IPS-20b (cell line): ENCODE data around the gene TRAPPC6A.

ENCODE experiments used
- H3K27ac ChIP-seq: one replicate; pipeline ENCODE4 v1.5.1; 2013; ENCODE audit warnings: low read length
- H3K27me3 ChIP-seq: 2 replicates; pipeline ENCODE4 v1.6.1; 2013; ENCODE audit warnings: mild to moderate bottlenecking, low read length, inconsistent platforms; ENCODE audit not compliant: insufficient read depth
- H3K36me3 ChIP-seq: 2 replicates; pipeline ENCODE4 v1.6.1; 2013; ENCODE audit warnings: low read depth, mild to moderate bottlenecking, inconsistent platforms, low read length, moderate library complexity; ENCODE audit not compliant: insufficient read depth
- H3K4me1 ChIP-seq: 2 replicates; pipeline ENCODE4 v1.6.1; 2013; ENCODE audit warnings: mild to moderate bottlenecking, control low read depth, inconsistent platforms, low read length, moderate library complexity; ENCODE audit not compliant: insufficient read depth
- H3K4me3 ChIP-seq: 2 replicates; pipeline ENCODE4 v1.5.1; 2013; ENCODE audit warnings: mild to moderate bottlenecking, low read length, inconsistent platforms
- H3K9ac ChIP-seq: 2 replicates; pipeline ENCODE4 v1.6.1; 2013; ENCODE audit warnings: low read depth, mild to moderate bottlenecking, inconsistent platforms, low read length, moderate library complexity
- H3K9me3 ChIP-seq: 2 replicates; pipeline ENCODE4 v1.6.1; 2013; ENCODE audit warnings: mild to moderate bottlenecking, low read depth, low read length, inconsistent platforms; ENCODE audit not compliant: insufficient read depth

Gene TRAPPC6A

DNA sequence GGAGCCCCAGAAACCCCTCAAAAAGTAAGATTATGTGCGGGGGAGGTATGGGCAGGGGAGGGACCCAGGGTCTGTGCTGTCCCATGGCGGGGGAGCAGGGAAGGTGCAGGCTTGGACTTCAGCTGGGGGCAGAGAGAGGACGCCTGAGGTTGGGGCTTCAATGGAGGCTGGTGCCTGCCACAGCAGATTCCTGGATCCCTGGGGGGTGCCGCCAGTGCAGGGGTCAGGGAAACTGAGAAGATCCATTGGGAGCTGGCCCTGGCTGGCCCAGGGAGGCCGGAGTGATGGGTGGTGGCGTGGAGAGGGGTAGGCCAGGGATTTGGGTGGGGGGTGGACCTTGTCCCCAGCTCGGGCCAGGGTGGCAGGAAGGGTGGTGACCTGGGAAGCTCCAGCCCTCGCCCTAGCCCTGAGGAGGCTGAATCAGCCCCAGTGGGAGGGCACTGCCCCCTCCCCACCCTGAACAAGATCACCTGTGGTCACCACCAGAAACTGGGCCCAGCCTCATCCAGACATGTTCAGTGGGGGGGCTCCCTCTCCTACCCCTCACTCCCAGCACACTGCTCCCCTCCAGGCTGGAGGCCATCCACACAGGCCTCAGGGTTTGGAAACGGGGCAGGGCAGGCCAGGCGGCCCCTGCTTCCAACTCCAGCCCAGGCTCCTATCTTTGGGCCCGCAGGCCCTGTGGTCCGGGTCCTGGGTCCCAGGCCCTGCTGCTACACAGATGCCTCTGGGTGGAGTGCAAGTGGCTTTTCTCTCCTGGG lies 18.6 kb downstream of the TRAPPC6A start:
- H3K4me3 ChIP-seq = no peak overlapping the region
- H3K4me1 ChIP-seq = no peaks in the 10 kb centered on the region
- peaks cover 58% of the 10 kb centered on the region for H3K27me3 ChIP-seq
- no peak overlapping the region for H3K27ac ChIP-seq
- H3K9me3 ChIP-seq = no peaks in the 10 kb centered on the region
- no peaks in the 10 kb centered on the region for H3K36me3 ChIP-seq
- H3K9ac ChIP-seq = no peak overlapping the region

DNA sequence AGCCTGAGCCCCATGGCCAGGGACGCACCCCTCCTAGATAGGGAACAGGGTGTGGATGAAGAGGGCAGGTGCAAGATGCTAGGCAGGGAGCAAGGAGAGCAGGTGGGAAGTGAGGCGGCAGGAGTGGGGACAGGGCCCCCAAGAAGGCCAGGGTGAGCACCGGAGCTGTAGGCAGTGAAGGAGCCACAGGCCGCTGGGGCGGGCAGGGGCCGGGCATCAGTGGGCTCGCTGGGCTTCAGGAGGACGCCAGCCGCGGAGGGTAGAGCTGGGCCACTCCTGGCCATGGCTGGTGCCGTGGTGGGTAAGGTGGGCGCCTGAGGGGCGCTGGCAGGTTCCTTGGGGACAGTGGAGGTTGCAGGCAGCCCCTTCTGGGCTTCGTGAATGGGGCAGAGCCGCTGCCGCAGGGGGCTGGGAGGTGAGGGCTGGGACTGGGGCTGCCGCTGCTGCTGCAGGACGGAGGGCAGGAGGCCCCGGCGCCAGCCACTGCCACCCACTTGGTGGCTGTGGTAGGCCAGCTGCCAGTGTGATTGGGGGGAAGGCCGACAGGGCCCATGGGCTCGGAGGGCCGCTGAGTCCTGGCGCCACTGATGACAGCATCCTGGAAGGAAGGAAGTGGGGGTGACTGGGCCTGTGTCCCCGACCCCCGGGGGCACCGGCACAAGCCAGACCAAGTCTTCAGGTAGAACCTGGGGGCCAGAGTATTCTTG lies 19.4 kb downstream of the TRAPPC6A start:
- H3K9ac ChIP-seq = no peak overlapping the region
- H3K4me3 ChIP-seq = no peak overlapping the region
- peaks cover 65% of the 10 kb centered on the region for H3K27me3 ChIP-seq
- H3K27ac ChIP-seq = no peak overlapping the region
- H3K9me3 ChIP-seq = no peaks in the 10 kb centered on the region
- no peaks in the 10 kb centered on the region for H3K4me1 ChIP-seq
- H3K36me3 ChIP-seq = no peaks in the 10 kb centered on the region

DNA sequence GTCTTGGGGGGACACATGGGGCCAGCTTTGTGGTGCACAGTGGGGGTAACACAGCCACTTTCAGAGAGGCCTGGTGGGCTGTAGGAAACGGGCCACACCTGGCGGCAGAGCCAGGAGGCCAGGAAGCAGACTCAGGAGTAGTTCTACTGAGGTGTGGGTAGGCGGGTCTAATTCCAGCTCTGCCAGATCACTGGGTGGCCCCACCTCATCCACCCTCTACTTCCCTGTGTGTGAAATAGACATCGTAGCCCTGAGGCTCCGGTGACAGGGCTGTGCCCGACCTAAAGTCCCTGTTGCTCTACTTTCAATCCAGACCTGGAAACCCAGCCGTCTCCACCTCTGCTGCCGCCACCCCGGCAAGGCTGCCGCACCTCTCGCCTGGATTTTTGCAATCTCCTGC lies 21.3 kb downstream of the TRAPPC6A start:
- Histone ChIP-seq H3K9me3 (no peaks in the 10 kb centered on the region), H3K27ac (no peak overlapping the region), H3K36me3 (no peaks in the 10 kb centered on the region), H3K9ac (no peak overlapping the region), H3K27me3 (peaks cover 83% of the 10 kb centered on the region), H3K4me3 (no peak overlapping the region), H3K4me1 (no peaks in the 10 kb centered on the region)

DNA sequence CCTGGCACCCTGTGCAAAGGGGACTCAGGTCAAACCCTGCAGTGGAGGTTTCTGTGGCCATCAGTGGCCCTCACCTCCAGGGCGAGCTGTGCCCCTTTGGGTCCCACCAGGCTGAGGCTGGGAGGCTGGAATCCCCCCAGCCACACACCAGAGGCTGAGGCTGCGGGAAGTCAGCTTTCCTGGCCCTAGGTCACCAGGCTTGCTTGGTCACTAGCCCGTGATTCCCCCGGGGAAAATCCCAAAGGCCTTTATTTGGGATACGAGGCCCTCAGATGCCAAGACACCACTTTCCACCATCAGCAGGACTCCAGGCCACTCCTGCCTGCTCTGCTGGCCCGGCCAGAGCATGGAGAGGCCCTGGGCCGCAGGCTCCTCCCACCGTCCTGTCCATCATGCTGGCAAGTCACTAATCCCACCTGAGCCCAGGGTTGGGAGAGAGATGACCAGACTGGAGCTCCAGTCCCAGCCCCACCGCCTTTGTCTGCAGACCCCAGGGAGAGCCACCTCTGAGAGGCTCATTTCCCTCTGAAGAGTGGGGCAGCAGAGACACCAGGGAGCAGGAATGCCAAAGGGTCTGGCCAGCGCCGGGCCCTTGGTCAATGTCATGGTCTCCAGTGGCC lies 21.9 kb downstream of the TRAPPC6A start:
- Histone ChIP-seq H3K4me3 (no peak overlapping the region), H3K27me3 (peaks cover 83% of the 10 kb centered on the region), H3K27ac (no peak overlapping the region), H3K4me1 (no peaks in the 10 kb centered on the region), H3K9me3 (no peaks in the 10 kb centered on the region), H3K36me3 (no peaks in the 10 kb centered on the region), H3K9ac (no peak overlapping the region)

DNA sequence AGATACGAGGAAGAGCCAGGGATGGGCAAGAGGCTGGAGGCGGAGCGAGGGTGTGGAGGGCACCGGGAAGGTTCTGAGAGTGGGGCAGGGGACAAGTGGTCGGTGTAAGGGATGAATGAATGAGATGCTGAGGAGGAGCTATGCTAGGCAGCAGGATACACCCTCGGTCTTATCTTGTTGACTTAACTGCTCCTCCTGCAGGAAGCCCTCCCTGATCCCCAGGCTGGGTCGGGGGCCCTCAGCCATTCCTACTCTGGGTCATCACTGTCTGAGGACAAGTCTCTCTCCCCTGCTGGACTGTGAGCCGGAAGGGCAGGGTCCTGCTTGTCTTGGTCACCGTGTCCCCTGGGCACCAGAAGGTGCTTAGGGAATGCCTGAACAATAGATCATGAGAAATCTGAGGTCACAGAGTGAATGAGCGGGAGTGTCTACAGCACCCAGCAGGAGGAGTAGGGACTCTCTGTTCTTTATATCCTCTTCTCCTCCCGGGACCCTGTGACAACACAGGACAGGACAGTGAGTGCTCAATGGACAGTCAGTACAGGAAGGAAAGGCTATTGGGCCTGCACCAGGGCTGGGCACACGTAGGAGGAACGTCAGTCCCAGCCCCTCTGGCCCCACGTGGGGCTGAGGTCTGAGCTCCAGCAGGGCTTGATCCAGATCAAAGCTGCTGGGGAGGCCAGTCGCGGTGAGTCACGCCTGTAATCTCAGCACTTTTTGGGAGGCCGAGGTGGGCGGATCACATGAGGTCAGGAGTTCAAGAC lies 23.8 kb downstream of the TRAPPC6A start:
- Histone ChIP-seq H3K36me3 (no peaks in the 10 kb centered on the region), H3K9ac (no peak overlapping the region), H3K4me1 (no peaks in the 10 kb centered on the region), H3K4me3 (peak overlapping the region; percentile 51), H3K27ac (no peak overlapping the region), H3K27me3 (peaks cover 71% of the 10 kb centered on the region), H3K9me3 (no peaks in the 10 kb centered on the region)

DNA sequence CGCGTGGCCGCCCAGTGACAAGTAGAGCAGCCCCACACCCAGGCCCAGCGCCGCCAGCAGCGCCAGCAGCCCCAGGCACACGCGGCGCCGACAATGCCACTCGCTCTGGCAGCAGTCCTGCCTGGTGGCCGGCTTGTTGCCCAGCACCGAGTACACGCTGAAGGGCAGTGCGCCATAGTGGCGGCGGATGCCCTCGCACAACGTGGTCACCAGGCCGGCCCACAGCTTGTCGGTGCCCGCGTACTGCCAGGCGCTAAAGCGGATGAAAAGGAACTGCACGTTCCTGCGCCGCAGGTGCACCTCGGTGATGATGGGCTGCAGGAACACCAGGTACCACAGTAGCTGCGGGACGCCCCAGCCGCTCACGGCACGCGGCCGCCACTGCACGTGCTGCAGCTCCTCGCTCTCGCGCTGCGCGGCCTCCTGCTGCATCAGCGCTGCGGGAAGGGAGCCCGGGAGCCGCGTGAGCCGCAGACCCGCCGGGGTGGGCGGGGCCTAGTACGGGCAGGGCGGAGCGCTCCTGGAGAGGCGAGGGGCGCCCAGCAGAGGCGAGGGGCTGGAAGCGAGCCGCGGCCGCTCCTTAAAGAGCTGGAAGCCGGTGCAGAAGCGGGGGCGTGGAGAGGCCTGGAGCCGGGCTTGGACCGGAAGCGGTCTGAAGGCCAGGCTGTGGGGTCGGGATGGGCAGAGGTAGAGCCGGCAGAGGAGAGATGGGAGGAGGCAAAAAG lies 24.5 kb downstream of the TRAPPC6A start:
- Histone ChIP-seq H3K27ac (no peak overlapping the region), H3K36me3 (no peaks in the 10 kb centered on the region), H3K4me1 (no peaks in the 10 kb centered on the region), H3K9ac (no peak overlapping the region), H3K9me3 (no peaks in the 10 kb centered on the region), H3K4me3 (peak overlapping the region; percentile 51), H3K27me3 (peaks cover 71% of the 10 kb centered on the region)

DNA sequence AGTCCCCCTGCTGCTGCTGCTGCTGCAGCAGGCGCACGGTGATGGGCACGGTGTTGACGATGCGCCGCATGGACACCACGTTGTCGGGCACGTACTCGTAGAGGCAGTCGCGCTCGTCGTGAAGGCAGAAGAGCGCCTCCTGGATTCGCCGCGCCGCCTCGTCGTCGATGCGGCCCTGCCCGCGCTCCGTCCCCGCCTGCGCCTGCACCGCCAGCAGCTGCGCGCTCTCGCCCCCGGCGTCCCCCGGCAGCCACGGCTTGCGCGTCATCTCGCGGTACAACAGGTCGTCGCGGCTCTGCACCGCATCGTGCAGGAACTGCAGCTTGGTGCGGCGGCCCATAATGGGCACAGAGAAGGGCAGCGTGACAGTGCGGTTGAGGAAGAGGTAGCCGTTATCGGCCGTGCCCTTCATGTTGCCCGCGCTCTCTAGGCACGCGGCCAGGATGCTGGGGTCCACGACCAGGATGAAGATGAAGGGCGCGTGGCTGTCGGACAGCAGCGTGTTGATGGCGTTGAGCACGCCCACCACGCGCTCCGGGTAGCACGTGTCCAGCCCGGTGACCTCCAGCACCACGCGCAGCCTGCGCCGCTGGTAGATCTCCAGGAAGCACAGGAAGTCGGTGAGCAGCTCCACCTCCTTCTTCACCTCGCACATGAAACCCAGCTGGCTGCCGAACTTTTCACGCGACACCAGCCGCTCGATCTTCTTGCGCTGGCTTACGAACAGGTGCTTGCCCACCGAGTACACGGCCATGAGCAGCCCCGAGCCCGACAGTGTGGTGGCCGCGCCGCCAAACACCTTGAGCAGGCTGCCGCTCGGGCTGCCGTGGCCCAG lies 25.3 kb downstream of the TRAPPC6A start:
- no peaks in the 10 kb centered on the region for H3K36me3 ChIP-seq
- no peaks in the 10 kb centered on the region for H3K9me3 ChIP-seq
- H3K9ac ChIP-seq = no peak overlapping the region
- no peaks in the 10 kb centered on the region for H3K4me1 ChIP-seq
- H3K27me3 ChIP-seq = peaks cover 67% of the 10 kb centered on the region
- no peak overlapping the region for H3K27ac ChIP-seq
- H3K4me3 ChIP-seq = peak overlapping the region; percentile 40; the same call in 1 of the 2 replicates

DNA sequence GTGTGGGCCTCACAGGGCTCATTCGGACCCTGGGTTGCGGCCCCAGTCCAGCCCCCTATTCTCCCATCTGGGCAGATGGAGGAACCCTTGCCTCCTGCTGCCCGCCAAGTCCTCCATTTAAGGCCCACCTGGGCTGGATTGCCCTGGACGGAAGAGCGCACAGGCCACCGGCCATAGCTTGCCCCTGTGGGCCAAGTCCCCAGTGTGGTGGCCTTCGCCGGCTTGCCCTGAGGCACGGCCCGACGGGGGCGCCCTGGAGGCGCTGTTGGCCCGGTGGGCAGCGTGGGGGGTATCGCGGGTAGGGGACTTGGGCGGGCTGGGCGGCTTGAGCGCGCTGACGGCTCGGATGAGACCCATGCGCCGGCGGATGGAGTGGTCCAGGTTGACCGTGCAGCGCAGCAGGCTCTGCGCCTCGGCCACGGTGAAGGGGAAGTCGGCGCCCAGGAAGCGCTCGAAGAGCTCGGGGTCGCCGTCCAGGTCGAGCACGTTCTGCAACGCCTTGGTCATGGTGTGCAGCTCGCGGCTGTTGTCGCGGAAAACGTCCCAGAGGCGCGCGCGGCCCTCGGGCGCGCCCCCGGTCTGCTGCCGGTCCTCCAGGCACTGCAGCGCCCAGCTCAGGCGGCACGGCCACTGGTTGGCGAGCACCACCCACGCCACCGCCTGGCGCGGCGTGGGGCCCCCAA lies 26.1 kb downstream of the TRAPPC6A start:
- H3K9ac ChIP-seq = no peak overlapping the region
- peak overlapping the region; percentile 40; the same call in 1 of the 2 replicates for H3K4me3 ChIP-seq

DNA sequence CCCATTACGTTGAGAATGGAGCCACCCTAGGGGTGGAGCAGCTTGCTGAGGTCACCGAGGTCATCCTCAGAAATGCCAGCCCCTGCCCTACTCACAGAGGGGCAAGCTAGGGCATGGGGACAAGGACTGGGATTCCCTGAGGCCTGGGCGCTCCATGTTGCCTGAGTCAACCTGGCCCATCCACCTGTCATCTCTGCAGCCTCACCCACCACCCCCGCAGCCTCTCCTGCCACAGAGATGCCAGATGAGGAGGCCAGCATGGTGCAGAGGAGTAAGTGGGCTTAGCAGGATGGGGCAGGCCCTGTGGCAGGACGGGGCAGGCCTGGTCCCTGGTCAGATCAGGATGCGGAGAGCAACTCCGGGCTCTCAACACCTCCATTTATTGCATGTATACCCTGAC lies 26.7 kb downstream of the TRAPPC6A start:
- Histone ChIP-seq H3K9me3 (no peaks in the 10 kb centered on the region), H3K36me3 (no peaks in the 10 kb centered on the region), H3K4me3 (no peak overlapping the region), H3K9ac (no peak overlapping the region), H3K27me3 (peaks cover 56% of the 10 kb centered on the region), H3K4me1 (no peaks in the 10 kb centered on the region), H3K27ac (no peak overlapping the region)

More for the DNA sequence above, 26.1 kb downstream of the TRAPPC6A start:
- H3K27ac ChIP-seq = no peak overlapping the region
- no peaks in the 10 kb centered on the region for H3K9me3 ChIP-seq
- no peaks in the 10 kb centered on the region for H3K4me1 ChIP-seq
- H3K36me3 ChIP-seq = no peaks in the 10 kb centered on the region
- peaks cover 62% of the 10 kb centered on the region for H3K27me3 ChIP-seq

DNA sequence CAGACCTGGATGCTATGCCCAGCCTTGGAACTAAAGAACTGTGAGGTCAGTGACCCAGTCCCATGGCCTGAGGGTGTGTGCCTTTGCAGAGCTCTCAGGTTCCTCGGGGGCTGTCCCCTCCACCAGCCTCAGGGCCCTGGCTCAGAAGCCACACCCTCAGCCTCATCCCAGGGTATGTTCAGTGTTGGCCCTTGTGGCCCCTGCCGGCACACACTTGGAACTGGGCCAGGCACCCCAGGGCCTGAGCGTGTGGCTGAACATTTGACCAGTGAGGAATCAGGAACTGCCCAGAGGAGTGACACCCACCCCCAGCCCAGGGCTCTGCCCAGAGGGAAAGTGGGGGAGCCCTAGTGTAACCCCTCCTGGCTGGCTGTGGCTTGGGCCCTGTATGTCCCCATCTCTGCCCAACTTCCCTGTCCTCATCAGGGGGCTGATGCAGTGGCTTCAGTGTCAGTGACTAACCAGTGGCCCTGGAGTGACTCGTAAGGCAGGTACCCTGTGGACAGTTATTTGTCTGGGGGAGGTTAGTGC lies 27.2 kb downstream of the TRAPPC6A start:
- Histone ChIP-seq H3K4me1 (no peaks in the 10 kb centered on the region), H3K36me3 (no peaks in the 10 kb centered on the region), H3K9me3 (no peaks in the 10 kb centered on the region), H3K27ac (no peak overlapping the region), H3K4me3 (no peak overlapping the region), H3K27me3 (peaks cover 51% of the 10 kb centered on the region), H3K9ac (no peak overlapping the region)
